ENCODE data around the gene PUS10.
"Not testable (repeated sequence)": the region's sequence is repeated elsewhere in the genome, so short reads cannot be mapped to it uniquely, and the experiment has no call there.

PUS10 gene

GRCh38 chr2:61011678-61012077 is 6.4 kb downstream of the PUS10 start:
- DNase-seq (ENCODE audit: low spot score) = no peak

GRCh38 chr2:61009355-61009754 is 8.7 kb downstream of the PUS10 start:
- DNase-seq (ENCODE audit: low spot score) = no peak

GRCh38 chr2:61006486-61007105 is 11.5 kb downstream of the PUS10 start:
- DNase-seq (ENCODE audit: low spot score) = no peak

- no peak for DNase-seq (ENCODE audit: low spot score)
Measured at GRCh38 chr2:61005736-61006135, 12.3 kb downstream of the PUS10 start.

- DNase-seq (ENCODE audit: low spot score) = peak; percentile 67
Measured at GRCh38 chr2:60998628-60999545, 19.2 kb downstream of the PUS10 start.

- DNase-seq (ENCODE audit: low spot score) = no peak
Measured at GRCh38 chr2:60994131-60994530, 23.9 kb downstream of the PUS10 start.

- DNase-seq (ENCODE audit: low spot score) = peak; percentile 53
Measured at GRCh38 chr2:60992985-60993392, 25.1 kb downstream of the PUS10 start.

GRCh38 chr2:60991644-60992043 is 26.4 kb downstream of the PUS10 start:
- DNase-seq (ENCODE audit: low spot score) = no peak

- no peak for DNase-seq (ENCODE audit: low spot score)
Measured at GRCh38 chr2:60989259-60989658, 28.8 kb downstream of the PUS10 start.

- not testable (repeated sequence) for DNase-seq (ENCODE audit: low spot score)
Measured at GRCh38 chr2:60987656-60988055, 30.4 kb downstream of the PUS10 start.

GRCh38 chr2:60987041-60987440 is 31.0 kb downstream of the PUS10 start:
- DNase-seq (ENCODE audit: low spot score) = no peak

- DNase-seq (ENCODE audit: low spot score) = no peak
Measured at GRCh38 chr2:60984720-60985119, 33.3 kb downstream of the PUS10 start.

GRCh38 chr2:60982066-60982465 is 36.0 kb downstream of the PUS10 start:
- not testable (repeated sequence) for DNase-seq (ENCODE audit: low spot score)

GRCh38 chr2:60980071-60980815 is 37.8 kb downstream of the PUS10 start:
- no peak for DNase-seq (ENCODE audit: low spot score)

GRCh38 chr2:60979231-60979630 is 38.8 kb downstream of the PUS10 start:
- DNase-seq (ENCODE audit: low spot score) = no peak

- DNase-seq (ENCODE audit: low spot score) = no peak
Measured at GRCh38 chr2:60977562-60977895, 40.5 kb downstream of the PUS10 start.

GRCh38 chr2:60976875-60977561 is 41.0 kb downstream of the PUS10 start:
- no peak for DNase-seq (ENCODE audit: low spot score)

- no peak for DNase-seq (ENCODE audit: low spot score)
Measured at GRCh38 chr2:60976256-60976850, 41.7 kb downstream of the PUS10 start.

- DNase-seq (ENCODE audit: low spot score) = no peak
Measured at GRCh38 chr2:60974652-60975051, 43.4 kb downstream of the PUS10 start.

- DNase-seq (ENCODE audit: low spot score) = no peak
Measured at GRCh38 chr2:60973705-60974104, 44.4 kb downstream of the PUS10 start.

- no peak for DNase-seq (ENCODE audit: low spot score)
Measured at GRCh38 chr2:60972889-60973656, 45.0 kb downstream of the PUS10 start.
